ENCODE data around the gene PHLDA2.

PHLDA2 gene

DNA sequence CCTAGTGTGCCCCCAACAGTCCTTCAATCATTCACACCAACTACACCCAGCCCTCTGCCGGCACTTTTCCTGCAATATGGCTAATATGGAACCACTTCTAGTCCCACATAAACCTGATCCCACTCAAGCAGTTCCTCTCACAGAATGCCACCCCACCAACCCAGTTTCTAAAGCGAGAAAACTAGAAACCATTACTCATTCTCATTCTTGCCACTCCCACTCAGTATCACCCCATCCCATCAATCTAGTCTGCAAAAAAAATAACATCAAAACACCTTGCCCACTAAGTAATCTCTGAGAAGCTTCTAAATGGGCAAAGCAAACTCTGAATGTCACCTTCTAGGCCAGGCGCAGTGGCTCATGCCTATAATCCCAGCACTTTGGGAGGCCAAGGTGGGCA lies 45.1 kb upstream of the PHLDA2 start:
- Histone ChIP-seq H3K79me1 (ENCODE audit: low read depth, low read length) (no peaks in the 10 kb centered on the region), H2BK120ac (ENCODE audit: low read depth, low read length) (no peak overlapping the region), H4K8ac (ENCODE audit: low read depth, low read length) (no peak overlapping the region), H2AK5ac (ENCODE audit: low read depth, low read length) (no peak overlapping the region), H2BK5ac (ENCODE audit: low read length) (no peak overlapping the region), H3K27ac (replicated peaks; ENCODE audit: low read length) (no peak overlapping the region), H3K36me3 (replicated peaks in 1 of 2; ENCODE audit: control insufficient read depth in 2 of 2, insufficient read depth in 2 of 2, low read length in 2 of 2) (peaks cover 50 to 100% of the 10 kb centered on the region in 2 donors), H3K4me2 (ENCODE audit: insufficient read depth, low read length, poor library complexity, severe bottlenecking) (no peak overlapping the region), H3K9ac (ENCODE audit: low read depth, low read length, poor library complexity) (no peak overlapping the region), H3K23ac (ENCODE audit: low read depth, low read length, poor library complexity) (no peak overlapping the region), H2BK15ac (ENCODE audit: low read length) (no peak overlapping the region), H3K14ac (ENCODE audit: low read length) (no peak overlapping the region), H3K18ac (ENCODE audit: low read length) (no peak overlapping the region), H3K27me3 (ENCODE audit: control insufficient read depth in 3 of 3, insufficient read depth in 3 of 3, low read depth in 1 of 3, low read length in 3 of 3) (no peaks in the 10 kb centered on the region), H2BK12ac (ENCODE audit: low read length) (no peak overlapping the region), H3K4ac (ENCODE audit: low read length) (no peak overlapping the region), H4K91ac (ENCODE audit: low read depth, low read length, poor library complexity) (no peak overlapping the region), H3K4me3 (ENCODE audit: low read length in 2 of 2) (no peak overlapping the region), H2AFZ (ENCODE audit: low read length) (no peak overlapping the region), H3K4me1 (ENCODE audit: control insufficient read depth in 2 of 2, insufficient read depth in 1 of 2, low read depth in 1 of 2, low read length in 2 of 2) (no peaks in the 10 kb centered on the region), H3K9me3 (replicated peaks in 1 of 2; ENCODE audit: control insufficient read depth in 2 of 2, insufficient read depth in 1 of 2, low read depth in 1 of 2, low read length in 2 of 2) (no peaks in the 10 kb centered on the region)
- no CpG with 5 or more reads among the region's 3 CpGs for WGBS, 2 donors (ENCODE audit: extremely low coverage in 2 of 2, insufficient read length in 2 of 2, insufficient replicate concordance in 1 of 2)
- no peak for DNase-seq (ENCODE audit: low spot score)

DNA sequence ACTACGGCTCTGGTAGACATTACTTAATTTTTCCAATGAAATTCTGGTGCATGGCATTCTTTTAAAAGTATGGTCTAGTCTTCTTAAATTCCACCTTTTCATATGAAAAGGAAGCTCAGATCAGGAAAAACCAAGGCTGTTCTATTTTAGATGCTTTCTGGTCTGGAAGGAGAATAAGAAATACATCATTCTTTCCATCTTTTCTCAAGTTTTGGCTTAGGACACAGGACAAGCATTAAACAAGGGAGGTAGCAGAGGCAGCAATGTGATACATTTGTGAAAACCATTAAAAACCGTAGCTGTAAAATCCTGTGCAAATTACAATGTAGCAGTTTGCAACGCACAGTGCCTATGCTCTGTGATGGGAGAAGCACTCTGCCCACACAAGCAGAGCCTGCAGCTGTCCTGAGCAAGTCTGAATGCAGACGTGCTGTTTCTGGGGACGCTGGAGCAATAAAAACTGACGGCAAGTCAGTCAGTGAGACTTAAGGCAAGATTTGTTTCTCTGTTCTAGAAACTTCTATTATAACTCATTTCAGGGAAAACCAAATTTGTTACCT lies 39.2 kb upstream of the PHLDA2 start:
- Histone ChIP-seq H3K79me1 (ENCODE audit: low read depth, low read length) (peaks cover 11% of the 10 kb centered on the region), H2AK5ac (ENCODE audit: low read depth, low read length) (no peak overlapping the region), H2BK15ac (ENCODE audit: low read length) (no peak overlapping the region), H3K18ac (ENCODE audit: low read length) (no peak overlapping the region), H2BK5ac (ENCODE audit: low read length) (no peak overlapping the region), H3K36me3 (replicated peaks in 1 of 2; ENCODE audit: control insufficient read depth in 2 of 2, insufficient read depth in 2 of 2, low read length in 2 of 2) (peaks cover 61 to 99% of the 10 kb centered on the region in 2 donors), H3K4me1 (ENCODE audit: control insufficient read depth in 2 of 2, insufficient read depth in 1 of 2, low read depth in 1 of 2, low read length in 2 of 2) (no peaks in the 10 kb centered on the region), H4K91ac (ENCODE audit: low read depth, low read length, poor library complexity) (no peak overlapping the region), H3K4me2 (ENCODE audit: insufficient read depth, low read length, poor library complexity, severe bottlenecking) (no peak overlapping the region), H2BK12ac (ENCODE audit: low read length) (no peak overlapping the region), H3K9ac (ENCODE audit: low read depth, low read length, poor library complexity) (no peak overlapping the region), H2AFZ (ENCODE audit: low read length) (no peak overlapping the region), H3K23ac (ENCODE audit: low read depth, low read length, poor library complexity) (no peak overlapping the region), H2BK120ac (ENCODE audit: low read depth, low read length) (no peak overlapping the region), H3K27me3 (ENCODE audit: control insufficient read depth in 3 of 3, insufficient read depth in 3 of 3, low read depth in 1 of 3, low read length in 3 of 3) (no peaks in the 10 kb centered on the region), H3K9me3 (replicated peaks in 1 of 2; ENCODE audit: control insufficient read depth in 2 of 2, insufficient read depth in 1 of 2, low read depth in 1 of 2, low read length in 2 of 2) (no peaks in the 10 kb centered on the region), H4K8ac (ENCODE audit: low read depth, low read length) (no peak overlapping the region), H3K4me3 (ENCODE audit: low read length in 2 of 2) (no peak overlapping the region), H3K27ac (replicated peaks; ENCODE audit: low read length) (no peak overlapping the region), H3K4ac (ENCODE audit: low read length) (no peak overlapping the region), H3K14ac (ENCODE audit: low read length) (no peak overlapping the region)
- no peak for DNase-seq (ENCODE audit: low spot score)
- no CpG with 5 or more reads among the region's 6 CpGs for whole genome bisulfite sequencing, 2 donors (ENCODE audit: extremely low coverage in 2 of 2, insufficient read length in 2 of 2, insufficient replicate concordance in 1 of 2)

DNA sequence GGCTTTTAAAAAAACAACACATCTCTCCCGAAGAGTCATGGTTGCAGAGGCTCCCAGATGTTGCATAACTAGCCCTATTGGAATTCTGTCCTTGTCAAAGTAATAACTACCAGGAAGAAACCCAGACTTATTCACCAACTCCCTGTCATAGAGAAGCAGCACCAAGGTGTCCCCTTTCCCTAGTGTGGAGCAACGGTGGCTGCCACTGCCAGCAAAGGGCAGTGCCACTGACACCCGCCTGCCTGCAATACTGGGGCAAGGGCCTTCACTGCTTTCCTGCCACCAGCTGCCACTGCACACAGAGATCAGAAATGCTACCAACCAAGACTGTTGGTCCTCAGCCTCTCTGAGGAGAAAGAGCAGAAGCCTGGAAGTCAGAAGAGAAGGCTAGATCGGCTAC lies 35.6 kb upstream of the PHLDA2 start:
- H3K23ac ChIP-seq (ENCODE audit: low read depth, low read length, poor library complexity) = no peak overlapping the region

DNA sequence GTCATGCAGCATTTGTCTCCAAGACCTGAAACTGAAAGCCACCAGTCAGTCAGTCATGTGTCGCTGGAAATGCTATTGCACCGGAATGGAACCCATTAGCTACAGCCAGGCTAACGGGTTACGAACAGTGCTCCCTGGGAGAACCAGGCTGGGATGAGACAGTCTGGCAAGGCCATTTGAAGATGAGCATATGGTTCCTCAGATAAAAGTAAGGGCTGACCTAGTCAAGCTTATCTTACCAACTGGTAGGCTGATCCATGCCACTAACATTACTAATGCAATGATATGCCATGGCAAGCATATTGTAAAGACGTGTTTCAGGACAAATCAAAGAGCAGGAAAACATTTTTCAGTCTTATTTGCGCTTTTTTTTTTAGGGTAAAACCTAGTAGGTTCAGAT lies 34.5 kb upstream of the PHLDA2 start:
- Histone ChIP-seq H3K23ac (ENCODE audit: low read depth, low read length, poor library complexity) (no peak overlapping the region), H3K27me3 (ENCODE audit: control insufficient read depth in 3 of 3, insufficient read depth in 3 of 3, low read depth in 1 of 3, low read length in 3 of 3) (no peaks in the 10 kb centered on the region), H3K4ac (ENCODE audit: low read length) (no peak overlapping the region), H3K36me3 (replicated peaks in 1 of 2; ENCODE audit: control insufficient read depth in 2 of 2, insufficient read depth in 2 of 2, low read length in 2 of 2) (peaks cover 51 to 98% of the 10 kb centered on the region in 2 donors), H4K91ac (ENCODE audit: low read depth, low read length, poor library complexity) (no peak overlapping the region), H2BK12ac (ENCODE audit: low read length) (no peak overlapping the region), H2BK5ac (ENCODE audit: low read length) (no peak overlapping the region), H3K4me2 (ENCODE audit: insufficient read depth, low read length, poor library complexity, severe bottlenecking) (no peak overlapping the region), H3K4me1 (ENCODE audit: control insufficient read depth in 2 of 2, insufficient read depth in 1 of 2, low read depth in 1 of 2, low read length in 2 of 2) (no peaks in the 10 kb centered on the region), H2AFZ (ENCODE audit: low read length) (no peak overlapping the region), H3K18ac (ENCODE audit: low read length) (no peak overlapping the region), H3K4me3 (ENCODE audit: low read length in 2 of 2) (no peak overlapping the region), H3K14ac (ENCODE audit: low read length) (no peak overlapping the region), H3K27ac (replicated peaks; ENCODE audit: low read length) (no peak overlapping the region), H2BK120ac (ENCODE audit: low read depth, low read length) (no peak overlapping the region), H3K9me3 (replicated peaks in 1 of 2; ENCODE audit: control insufficient read depth in 2 of 2, insufficient read depth in 1 of 2, low read depth in 1 of 2, low read length in 2 of 2) (no peaks in the 10 kb centered on the region), H2AK5ac (ENCODE audit: low read depth, low read length) (no peak overlapping the region), H4K8ac (ENCODE audit: low read depth, low read length) (no peak overlapping the region), H3K9ac (ENCODE audit: low read depth, low read length, poor library complexity) (no peak overlapping the region), H3K79me1 (ENCODE audit: low read depth, low read length) (peaks cover 16% of the 10 kb centered on the region), H2BK15ac (ENCODE audit: low read length) (no peak overlapping the region)
- DNase-seq (ENCODE audit: low spot score) = no peak
- no CpG with 5 or more reads among the region's 6 CpGs for WGBS, 2 donors (ENCODE audit: extremely low coverage in 2 of 2, insufficient read length in 2 of 2, insufficient replicate concordance in 1 of 2)

More for the DNA sequence above, 35.6 kb upstream of the PHLDA2 start:
- no peak overlapping the region for H2BK12ac ChIP-seq (ENCODE audit: low read length)
- no peak overlapping the region for H3K4ac ChIP-seq (ENCODE audit: low read length)
- no peak overlapping the region for H3K9ac ChIP-seq (ENCODE audit: low read depth, low read length, poor library complexity)
- H2BK15ac ChIP-seq (ENCODE audit: low read length) = no peak overlapping the region
- H3K4me1 ChIP-seq (ENCODE audit: control insufficient read depth in 2 of 2, insufficient read depth in 1 of 2, low read depth in 1 of 2, low read length in 2 of 2) = no peaks in the 10 kb centered on the region
- H4K8ac ChIP-seq (ENCODE audit: low read depth, low read length) = no peak overlapping the region
- H3K18ac ChIP-seq (ENCODE audit: low read length) = no peak overlapping the region
- no peak overlapping the region for H2AFZ ChIP-seq (ENCODE audit: low read length)
- no peak overlapping the region for H2BK5ac ChIP-seq (ENCODE audit: low read length)
- H3K9me3 ChIP-seq (replicated peaks in 1 of 2; ENCODE audit: control insufficient read depth in 2 of 2, insufficient read depth in 1 of 2, low read depth in 1 of 2, low read length in 2 of 2) = no peaks in the 10 kb centered on the region
- H3K36me3 ChIP-seq (replicated peaks in 1 of 2; ENCODE audit: control insufficient read depth in 2 of 2, insufficient read depth in 2 of 2, low read length in 2 of 2) = peaks cover 53 to 98% of the 10 kb centered on the region in 2 donors
- no peak overlapping the region for H3K14ac ChIP-seq (ENCODE audit: low read length)
- WGBS, 2 donors (ENCODE audit: extremely low coverage in 2 of 2, insufficient read length in 2 of 2, insufficient replicate concordance in 1 of 2) = no CpG with 5 or more reads among the region's 4 CpGs
- H2BK120ac ChIP-seq (ENCODE audit: low read depth, low read length) = no peak overlapping the region
- no peaks in the 10 kb centered on the region for H3K27me3 ChIP-seq (ENCODE audit: control insufficient read depth in 3 of 3, insufficient read depth in 3 of 3, low read depth in 1 of 3, low read length in 3 of 3)
- H4K91ac ChIP-seq (ENCODE audit: low read depth, low read length, poor library complexity) = no peak overlapping the region
- peaks cover 16% of the 10 kb centered on the region for H3K79me1 ChIP-seq (ENCODE audit: low read depth, low read length)
- no peak overlapping the region for H3K4me2 ChIP-seq (ENCODE audit: insufficient read depth, low read length, poor library complexity, severe bottlenecking)
- DNase-seq (ENCODE audit: low spot score) = no peak
- H2AK5ac ChIP-seq (ENCODE audit: low read depth, low read length) = no peak overlapping the region
- no peak overlapping the region for H3K27ac ChIP-seq (replicated peaks; ENCODE audit: low read length)
- no peak overlapping the region for H3K4me3 ChIP-seq (ENCODE audit: low read length in 2 of 2)
